GF-D8 (cell line): Measurements from ENCODE around the gene CACNB4.
A peak's percentile ranks its signal among the peaks of the same experiment; 100 is the strongest.
"Not testable (repeated sequence)": the region's sequence is repeated elsewhere in the genome, so short reads cannot be mapped to it uniquely, and the experiment has no call there.

ENCODE experiments used
- DNase-seq: peaks from one replicate; lab custom pipeline; 2025; lab: John Stamatoyannopoulos, UW

The CACNB4 gene

DNA sequence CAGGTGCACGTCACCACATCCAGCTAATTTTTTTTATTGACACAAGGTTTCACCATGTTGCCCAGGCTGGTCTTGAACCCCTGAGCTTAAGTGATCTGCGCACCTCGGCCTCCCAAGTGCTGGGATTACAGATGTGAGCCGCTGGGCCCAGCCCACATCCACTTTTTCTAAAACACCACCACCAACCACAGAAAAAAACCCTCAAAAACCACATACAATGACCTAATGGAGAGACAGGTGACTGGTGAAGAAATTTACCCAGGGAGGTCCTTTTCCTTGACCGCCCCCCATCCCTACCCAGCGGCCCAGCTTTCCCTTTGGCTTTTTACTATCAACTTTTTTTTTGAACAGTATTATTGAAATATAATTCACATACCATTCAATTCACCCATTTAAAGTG, 47.9 kb downstream of the CACNB4 start:
- peak; percentile 49 for DNase-seq

DNA sequence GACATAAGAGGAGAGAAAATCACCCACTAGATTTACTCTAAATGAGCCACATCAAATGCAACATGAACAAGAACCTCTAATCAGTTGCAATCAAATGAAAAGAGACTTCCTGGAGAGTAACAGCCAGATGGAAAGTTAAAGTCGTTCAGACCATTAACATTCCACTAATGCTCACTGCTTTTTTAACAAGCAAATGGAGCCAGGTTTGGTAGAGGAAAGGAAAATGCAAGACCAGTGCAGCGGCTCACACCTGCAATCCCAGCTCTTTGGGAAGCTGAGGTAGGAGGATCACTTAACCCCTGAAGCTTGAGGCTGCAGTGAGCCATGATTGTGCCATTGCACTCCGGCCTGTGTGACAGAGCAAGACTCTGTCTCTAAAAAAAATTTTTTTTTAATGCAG, 48.5 kb downstream of the CACNB4 start:
- DNase-seq = no peak

GRCh38 chr2:152049541-152049940, 49.3 kb downstream of the CACNB4 start:
- no peak for DNase-seq

DNA sequence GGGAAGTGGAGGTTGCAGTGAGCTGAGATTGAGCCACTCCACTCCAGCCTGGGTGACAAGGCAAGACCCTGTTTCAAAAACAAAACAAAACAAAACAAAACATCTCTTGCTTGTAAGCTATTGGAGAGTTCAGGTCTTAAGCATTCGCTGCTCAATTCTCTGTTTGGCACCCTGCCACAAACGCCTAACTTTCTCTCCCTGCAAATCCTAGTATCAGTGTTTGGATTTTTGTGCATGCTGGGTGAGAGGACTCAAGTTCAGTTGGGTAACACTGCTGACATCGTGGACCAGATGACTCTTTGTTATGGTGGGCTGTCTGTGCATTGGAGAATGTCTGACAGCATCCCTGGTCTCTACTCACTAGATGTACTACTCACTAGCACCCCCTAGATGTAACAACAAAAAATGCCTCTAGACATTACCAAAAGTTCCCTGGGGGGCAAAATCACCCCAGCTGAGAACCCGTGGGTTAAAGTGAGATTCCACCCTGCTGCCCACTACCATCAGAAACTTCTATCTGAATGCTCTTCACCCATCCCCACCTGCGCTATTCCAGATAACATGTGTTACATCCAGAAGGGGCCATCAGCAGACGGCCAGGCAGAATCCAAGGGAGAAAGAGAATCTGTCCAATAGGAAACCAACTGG, 50.9 kb downstream of the CACNB4 start:
- DNase-seq = no peak

- DNase-seq = no peak
Observed at GRCh38 chr2:152046940-152047339, 51.9 kb downstream of the CACNB4 start.

DNA sequence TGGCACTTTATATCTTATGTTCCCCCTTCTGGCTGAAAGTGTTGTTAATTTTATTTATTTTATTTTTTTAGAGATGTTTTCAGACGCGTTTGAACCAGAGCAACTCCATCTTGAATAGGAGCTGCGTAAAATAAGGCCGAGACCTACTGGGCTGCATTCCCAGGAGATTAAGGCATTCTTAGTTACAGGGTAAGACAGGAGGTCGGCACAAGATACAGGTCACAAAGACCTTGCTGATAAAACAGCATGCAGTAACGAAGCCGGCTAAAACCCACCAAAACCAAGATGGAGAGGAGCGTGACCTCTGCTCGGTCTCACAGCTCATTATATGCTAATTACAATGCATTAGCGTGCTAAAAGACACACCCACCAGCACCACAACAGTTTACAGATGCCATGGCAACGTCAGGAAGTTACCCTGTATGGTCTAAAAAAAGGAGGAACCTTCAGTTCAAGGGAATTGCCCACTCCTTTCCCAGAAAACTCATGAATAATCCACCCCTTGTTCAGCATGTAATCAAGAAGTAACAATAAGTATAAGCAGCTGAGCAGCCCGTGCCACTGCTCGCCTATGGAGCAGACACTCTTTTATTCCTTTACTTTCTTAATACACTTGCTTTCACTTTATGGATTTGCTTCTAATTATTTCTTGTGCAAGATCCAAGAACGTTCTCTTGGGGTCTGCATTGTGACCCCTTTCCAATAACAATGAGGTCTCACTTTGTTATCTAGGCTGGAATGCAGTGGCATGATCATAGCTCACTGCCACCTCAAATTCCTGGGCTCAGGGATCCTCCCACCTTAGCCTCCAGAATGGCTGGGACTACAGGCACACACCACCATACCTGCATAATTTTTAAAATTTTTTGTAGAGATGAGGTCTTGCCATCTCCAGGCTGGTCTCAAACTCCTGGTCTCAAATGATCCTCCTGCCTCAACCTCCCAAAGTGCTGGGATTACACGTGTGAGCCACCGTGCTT, 55.9 kb downstream of the CACNB4 start:
- no peak for DNase-seq

DNA sequence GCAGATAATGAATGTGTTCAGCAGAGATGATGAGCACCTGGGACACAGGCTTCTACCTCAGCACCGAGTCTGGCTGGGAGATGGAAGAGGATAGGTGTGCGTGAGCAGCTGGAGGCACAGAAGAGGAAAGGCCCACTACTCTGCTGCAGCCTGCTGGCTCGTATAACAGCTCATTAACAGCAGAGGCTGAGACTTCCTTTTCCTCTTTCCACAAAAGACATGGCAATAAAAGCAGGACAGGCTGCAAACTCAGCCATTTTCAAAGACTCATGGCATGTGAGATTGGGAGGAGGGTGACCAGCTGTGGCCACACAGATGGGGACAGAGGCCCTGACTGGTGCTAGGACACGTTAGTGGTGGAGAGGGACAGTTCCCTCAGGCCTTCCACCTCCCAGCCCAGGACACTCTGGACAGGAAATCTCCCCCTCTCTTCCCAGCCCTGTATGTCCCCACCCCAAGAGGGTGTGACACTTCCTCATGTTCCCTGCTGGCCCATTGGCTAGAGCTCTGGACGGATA, 60.3 kb downstream of the CACNB4 start:
- DNase-seq = peak; percentile 60

DNA sequence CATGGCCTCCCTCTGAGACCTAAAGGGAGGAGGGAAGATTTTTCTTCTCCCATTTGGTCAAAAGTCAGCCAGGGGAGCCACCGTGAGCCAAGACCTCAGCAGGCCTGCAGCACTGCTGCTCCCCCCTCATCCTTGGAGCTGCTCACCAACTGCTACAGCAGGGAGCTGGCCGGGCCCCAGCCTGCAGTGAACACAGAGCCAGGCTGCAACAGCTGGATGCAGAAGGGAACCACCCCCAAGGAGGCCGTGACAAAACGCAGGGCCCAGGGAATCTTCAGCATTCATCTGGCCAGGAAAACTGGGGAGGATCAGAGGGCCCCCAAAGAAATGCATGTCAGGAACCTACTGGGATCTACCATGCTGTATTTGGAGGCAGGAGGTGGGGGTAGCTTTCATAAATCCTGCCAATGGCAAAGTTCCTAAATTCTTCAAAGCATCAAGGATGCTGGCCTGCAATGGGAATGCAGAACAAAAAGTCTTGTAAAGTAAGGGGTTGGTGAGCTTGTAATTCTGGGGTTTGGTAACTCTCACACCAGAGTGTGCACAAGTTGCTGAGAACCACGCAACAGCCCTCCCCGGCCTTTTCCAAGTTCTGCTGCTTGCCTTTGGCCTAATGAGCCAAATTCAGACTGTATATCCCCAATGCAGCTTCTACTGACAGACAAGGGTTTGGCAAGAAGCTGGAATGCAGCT, 61.0 kb downstream of the CACNB4 start:
- DNase-seq = no peak

DNA sequence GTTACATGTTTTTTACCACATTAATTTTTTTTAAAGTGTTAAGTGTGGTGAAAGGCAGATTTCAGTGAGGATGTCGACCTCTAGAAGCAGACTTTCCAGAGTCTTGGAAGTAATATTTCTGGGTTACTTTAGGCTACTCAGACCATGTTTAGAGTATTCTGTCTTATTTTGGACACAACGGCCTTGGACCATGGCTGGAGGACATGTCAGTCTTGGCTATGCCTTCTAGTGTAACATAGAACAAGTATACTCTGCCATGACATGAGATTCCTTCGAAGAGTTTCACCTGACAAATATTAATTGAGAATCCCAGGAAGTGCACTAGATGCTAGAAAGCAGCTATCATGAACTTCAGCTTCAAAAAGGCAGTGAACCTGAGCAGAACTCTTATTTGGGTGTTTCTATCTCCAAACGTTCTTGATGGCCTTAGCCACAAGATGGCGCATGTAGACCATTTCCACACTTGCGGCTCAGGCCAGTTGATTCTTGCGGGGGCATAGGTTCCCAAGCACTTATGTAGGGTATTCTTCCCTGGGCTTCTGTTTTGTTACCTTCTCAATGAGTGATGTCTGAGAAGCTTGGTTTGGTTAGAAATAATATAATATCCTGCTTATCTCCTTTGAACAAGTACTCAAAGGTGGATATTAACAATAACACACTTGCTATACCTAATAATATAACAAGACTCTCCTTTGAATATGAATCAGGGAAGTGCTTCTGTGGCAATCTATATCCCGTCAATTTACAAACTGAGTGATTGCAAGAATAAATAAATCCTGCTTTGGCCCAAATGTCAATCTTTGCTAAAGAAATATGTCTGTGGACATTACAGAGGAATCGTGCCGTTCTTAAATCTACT, 62.0 kb downstream of the CACNB4 start:
- peak; percentile 42 for DNase-seq

DNA sequence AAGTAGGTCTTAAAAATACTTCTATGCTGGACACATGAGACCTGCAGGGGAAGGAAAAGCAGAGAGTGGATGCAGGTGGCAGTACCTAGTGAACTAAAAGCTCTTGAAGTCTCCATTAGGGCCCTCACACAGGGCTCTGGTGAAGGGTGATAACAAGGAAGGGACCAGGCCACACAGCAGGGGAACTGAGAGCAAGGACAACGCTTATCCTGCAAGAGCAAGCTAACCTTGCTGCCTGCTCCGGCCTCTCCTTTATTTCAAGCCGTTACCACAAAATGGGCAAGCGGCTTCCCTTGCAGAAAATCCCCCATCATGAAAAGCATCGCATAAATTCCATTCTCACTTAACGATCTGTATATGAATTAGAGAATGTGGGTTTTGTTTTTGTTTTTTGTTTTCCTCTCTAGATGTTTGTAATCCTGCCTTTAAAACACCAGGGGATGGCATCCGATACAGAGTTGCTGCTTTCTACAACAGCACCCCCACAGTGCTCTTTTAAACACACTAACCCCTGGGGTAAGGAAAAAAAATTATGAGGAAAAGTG, 64.5 kb downstream of the CACNB4 start:
- DNase-seq = no peak

- DNase-seq = no peak
Observed at GRCh38 chr2:152033011-152033925, 65.6 kb downstream of the CACNB4 start.

GRCh38 chr2:152031747-152032306, 67.0 kb downstream of the CACNB4 start:
- no peak for DNase-seq

DNA sequence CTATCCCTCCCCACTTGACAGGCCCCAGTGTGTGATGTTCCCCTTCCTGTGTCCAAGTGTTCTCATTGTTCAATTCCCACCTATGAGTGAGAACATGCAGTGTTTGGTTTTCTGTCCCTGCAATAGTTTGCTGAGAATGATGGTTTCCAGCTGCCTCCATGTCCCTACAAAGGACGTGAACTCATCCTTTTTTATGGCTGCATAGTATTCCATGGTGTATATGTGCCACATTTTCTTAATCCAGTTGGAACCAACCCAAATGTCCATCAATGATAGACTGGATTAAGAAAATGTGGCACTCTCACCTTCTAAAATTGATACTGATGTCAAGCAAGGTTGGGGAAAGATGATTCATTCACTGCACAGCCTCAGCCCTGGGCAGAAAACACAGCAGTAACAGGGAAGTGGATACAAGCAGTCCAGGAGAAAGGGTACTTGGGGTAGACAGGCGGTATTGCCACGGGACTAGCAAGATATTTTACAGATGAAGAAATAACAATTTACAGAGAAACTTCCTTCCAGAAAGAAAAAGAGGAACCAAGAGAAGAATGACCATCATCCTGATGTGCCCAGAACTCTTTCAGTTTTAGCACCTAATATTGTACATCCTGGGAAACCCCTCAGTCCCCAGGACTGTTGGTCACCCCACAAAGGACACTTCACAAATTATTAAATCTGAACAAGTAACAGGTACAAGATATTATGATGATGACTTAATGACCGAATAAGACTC, 68.1 kb downstream of the CACNB4 start:
- peak; percentile 68 for DNase-seq

DNA sequence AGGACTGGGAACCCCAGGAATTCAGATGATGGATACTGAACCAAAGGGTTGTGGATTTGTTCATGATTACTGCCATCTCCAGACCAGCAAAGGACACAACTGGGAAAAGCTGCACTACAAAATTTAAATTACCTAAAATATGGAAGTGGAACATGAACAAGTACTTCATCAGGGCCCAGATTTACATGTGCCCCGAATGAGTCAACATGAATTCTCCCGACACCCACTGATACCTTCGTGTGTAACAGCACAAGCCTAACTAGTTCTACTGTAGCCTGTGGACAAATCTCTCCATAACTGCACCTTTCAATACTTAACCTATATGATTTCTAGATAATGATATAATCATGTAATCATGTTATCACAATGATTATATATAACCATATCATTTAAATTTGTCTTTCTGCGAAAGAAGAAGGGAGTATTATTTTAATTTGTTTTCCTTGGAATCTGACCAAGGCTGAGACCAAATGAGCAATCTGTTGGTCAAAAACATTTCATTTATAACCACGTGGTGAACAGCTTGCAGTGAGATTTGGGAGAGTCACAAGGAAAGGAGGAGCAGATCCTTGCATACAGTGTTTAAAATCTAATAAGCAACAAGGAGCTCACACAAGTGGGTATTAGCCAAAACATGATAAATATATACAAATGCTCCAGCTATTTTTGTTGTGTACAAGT, 70.5 kb downstream of the CACNB4 start:
- DNase-seq = no peak

- peak; percentile 49 for DNase-seq
Observed at GRCh38 chr2:152025678-152026287, 73.1 kb downstream of the CACNB4 start.

DNA sequence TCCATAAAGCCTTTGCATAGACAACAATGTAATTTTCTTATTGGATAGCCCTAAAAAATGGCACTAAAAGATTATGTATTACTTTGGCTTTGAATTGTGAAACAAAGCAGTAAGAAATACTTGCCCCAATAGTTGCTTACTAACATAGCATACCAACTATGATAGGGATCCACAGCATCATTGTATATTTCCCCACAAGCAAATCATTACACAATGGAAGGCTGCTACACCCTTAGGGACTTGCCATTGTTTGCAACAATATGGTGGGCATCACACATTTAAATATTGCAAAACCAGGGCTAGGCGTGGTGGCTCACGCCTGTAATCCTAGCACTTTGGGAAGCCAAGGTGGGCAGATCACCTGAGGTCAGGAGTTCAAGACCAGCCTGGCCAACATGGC, 74.4 kb downstream of the CACNB4 start:
- DNase-seq = no peak

DNA sequence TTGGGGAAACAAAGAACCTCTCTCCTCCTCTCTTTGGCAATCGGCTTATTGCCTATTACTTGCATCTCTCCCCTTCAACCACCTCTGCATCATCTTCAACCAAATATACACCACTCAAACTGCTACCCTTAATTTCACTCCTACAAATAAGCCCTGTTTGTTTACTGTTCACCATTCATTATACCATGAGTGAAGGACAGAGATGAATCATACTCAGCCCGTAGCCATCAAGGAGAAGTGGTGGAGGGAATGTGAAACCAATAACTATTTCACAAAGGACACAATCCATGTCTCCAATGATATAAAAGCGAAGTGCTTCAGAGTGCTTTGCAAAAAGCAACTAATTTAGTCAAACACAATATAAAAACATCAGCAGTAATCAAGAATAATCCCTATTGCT, 76.8 kb downstream of the CACNB4 start:
- DNase-seq = no peak

DNA sequence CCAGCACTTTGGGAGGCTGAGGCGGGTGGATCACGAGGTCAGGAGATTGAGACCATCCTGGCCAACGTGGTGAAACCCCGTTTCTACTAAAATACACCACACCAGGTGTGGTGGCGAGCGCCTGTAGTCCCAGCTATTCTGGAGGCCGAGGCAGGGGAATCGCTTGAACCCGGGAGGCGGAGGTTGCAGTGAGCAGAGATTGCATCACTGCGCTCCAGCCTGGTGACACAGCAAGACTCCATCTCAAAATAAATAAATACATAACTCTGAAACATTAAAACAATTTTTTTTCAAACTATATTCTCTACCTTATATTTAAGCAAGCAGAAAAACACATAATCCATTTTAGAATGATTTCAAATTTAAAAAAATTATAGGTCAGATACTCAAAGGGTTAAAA, 77.8 kb downstream of the CACNB4 start:
- not testable (repeated sequence) for DNase-seq
